Measurements from ENCODE around the gene MMP20. TPM values are rescaled to one million over a fixed set of nuclear protein-coding genes. Genes with fewer than 3 reads are reported as not detected.

Gene MMP20
- total RNA-seq, 1 donor from 2014 or later, result not detected

GRCh38 chr11:102592634-102593581, 32.2 kb downstream of the MMP20 start:
- DNase-seq (ENCODE audit: low read depth, low spot score), result no peak

DNA sequence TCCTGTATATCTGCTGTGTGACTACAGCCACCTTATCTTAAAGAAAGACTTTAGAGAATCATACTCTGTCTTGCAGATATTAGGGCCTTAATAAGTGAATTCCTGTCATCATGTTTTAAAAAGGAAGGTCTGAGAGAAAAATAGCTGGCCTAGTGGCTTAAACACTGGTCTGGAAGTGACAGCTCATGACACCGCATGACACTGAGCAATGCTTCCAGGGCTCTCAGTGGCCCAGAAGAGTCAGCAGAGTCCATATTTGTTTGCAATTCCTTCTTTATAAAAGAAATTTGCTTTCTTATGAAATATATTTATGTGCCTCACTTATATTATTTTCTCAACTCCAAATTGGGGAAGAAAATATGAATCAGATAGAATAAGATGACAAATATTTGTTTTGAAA, 33.0 kb downstream of the MMP20 start:
- DNase-seq (ENCODE audit: low read depth, low spot score), result no peak

GRCh38 chr11:102591160-102591718, 33.9 kb downstream of the MMP20 start:
- DNase-seq (ENCODE audit: low read depth, low spot score), result no peak

GRCh38 chr11:102590276-102591049, 34.7 kb downstream of the MMP20 start:
- DNase-seq (ENCODE audit: low read depth, low spot score), result no peak

DNA sequence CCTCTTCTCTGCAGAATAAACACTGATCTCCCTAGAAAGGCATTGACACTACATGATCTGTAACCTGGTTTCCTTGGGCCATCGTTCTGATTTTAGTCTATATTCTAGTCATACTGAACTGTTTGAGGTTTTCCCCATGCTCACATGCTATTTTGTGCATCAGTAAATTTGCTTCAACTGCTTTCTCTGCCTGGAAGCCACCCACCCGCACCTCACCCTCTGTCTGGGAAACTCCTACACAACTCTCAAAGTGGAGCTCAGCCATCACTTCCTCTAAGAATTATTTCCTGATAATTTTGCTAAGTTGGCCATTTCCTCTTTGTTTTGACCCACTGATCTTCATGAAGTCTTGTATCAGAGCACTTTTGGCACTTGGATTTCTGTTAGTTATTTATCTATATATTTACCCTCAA, 36.1 kb downstream of the MMP20 start:
- no peak for DNase-seq (ENCODE audit: low read depth, low spot score)

GRCh38 chr11:102587722-102588121, 37.4 kb downstream of the MMP20 start:
- no peak for DNase-seq (ENCODE audit: low read depth, low spot score)

- no peak for DNase-seq (ENCODE audit: low read depth, low spot score)
These were observed 41.8 kb downstream of the MMP20 start for GRCh38 chr11:102583141-102583873.

GRCh38 chr11:102582140-102582539, 43.0 kb downstream of the MMP20 start:
- DNase-seq (ENCODE audit: low read depth, low spot score), result no peak

- DNase-seq (ENCODE audit: low read depth, low spot score), result no peak
These were observed 44.1 kb downstream of the MMP20 start for GRCh38 chr11:102581066-102581465.

GRCh38 chr11:102580185-102580951, 44.8 kb downstream of the MMP20 start:
- no peak for DNase-seq (ENCODE audit: low read depth, low spot score)

- DNase-seq (ENCODE audit: low read depth, low spot score), result no peak
These were observed 47.4 kb downstream of the MMP20 start for GRCh38 chr11:102577723-102578122.

DNA sequence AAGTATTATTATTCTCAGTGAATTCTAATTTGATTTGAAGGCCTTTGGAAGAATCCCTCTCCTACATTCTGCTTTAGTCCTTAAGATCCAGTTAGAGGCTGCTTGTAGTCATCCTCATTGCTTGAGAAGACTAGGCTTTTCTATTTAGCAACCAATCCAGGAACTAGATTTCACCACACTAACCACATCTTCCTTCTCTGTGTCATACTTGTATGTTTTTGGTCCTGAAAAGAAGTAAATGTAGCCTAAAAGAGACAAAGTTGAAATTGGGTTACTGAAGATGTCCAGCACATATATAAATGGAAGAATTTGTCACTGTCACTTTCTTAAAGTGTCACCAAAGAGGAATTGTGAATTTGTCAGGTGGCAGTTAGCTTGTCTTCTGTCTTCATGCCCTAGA, 48.0 kb downstream of the MMP20 start:
- no peak for DNase-seq (ENCODE audit: low read depth, low spot score)

GRCh38 chr11:102576350-102576749, 48.8 kb downstream of the MMP20 start:
- no peak for DNase-seq (ENCODE audit: low read depth, low spot score)

DNA sequence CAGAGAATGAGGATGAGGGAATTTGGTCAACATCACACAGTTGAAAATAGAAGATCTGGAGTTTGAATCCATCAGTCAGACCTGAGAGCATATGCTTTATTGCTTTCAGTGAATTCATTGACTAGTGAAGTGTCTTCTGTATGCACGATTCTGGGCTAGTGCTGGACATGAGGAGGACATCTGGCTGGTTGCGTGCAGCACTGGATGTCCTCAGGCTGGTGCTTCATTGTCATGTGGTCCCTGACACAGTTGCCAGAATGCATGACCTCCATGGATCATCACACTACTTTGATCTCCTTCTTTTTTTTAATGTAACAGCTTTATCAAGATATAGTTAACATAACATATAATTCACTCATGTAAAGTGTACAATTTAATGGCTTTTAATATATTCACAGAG, 50.1 kb downstream of the MMP20 start:
- DNase-seq (ENCODE audit: low read depth, low spot score), result no peak

DNA sequence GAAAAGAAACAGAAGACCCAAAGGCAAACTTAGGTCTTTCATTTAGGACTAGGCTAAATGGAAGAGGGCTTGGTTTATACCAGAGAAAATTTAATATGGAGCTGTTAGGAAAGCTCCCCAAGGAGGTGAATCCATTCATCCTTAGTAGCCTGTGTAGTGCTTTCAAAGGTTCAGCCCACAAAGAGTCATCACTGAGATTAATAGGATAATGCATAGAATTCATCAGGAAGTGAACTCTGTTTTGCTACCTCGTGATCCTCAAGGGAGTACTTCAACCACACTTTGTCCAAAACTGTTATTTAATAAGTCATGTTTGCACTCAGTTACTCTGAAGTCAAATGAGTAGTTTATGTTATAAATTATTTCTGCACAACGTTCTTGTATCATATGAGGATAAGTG, 51.3 kb downstream of the MMP20 start:
- DNase-seq (ENCODE audit: low read depth, low spot score), result no peak

GRCh38 chr11:102572554-102573220, 52.4 kb downstream of the MMP20 start:
- DNase-seq (ENCODE audit: low read depth, low spot score), result no peak

GRCh38 chr11:102568851-102569250, 56.3 kb downstream of the MMP20 start:
- DNase-seq (ENCODE audit: low read depth, low spot score), result no peak

- no peak for DNase-seq (ENCODE audit: low read depth, low spot score)
These were observed 59.0 kb downstream of the MMP20 start for GRCh38 chr11:102566112-102566511.

DNA sequence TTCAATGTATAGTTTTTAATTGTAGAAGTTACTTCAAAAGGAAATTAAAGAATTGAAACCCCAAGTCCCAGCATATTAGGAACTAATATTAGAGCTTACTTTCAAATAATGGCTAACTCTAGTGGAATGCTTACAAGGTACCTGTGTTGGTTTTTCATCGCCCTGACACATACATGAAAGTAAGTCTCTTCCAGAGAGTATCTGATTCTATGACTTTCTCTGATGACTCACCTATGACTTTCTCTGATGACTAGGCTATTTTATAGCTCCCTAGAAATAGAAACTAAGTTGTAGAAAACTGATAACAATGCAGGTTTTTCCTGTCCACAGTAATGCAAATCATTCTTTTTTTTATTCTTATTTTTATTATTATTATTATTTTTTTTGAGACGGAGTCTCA, 61.0 kb downstream of the MMP20 start:
- peak; percentile 5 for DNase-seq (ENCODE audit: low read depth, low spot score)

DNA sequence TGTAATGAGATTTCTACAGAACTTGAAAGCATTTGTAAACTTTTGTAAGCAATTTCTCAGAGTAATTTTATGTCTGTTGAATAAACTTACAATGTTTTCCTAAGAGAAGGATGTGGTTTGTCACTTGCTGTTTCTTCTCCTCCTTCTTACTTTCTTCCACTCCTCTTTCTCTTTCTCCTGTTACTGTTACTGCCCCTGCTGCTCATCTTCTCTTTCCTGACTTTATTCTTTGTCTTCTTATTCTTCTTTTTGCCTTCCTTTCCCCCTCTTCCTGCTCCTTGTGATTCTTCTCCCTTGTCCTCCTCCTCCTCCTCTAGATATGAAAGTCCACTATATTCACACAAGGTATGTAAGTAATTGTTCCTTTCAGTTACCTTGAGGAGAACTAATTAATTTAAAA, 63.5 kb downstream of the MMP20 start:
- no peak for DNase-seq (ENCODE audit: low read depth, low spot score)

Data from pulmonary artery endothelial cell (primary cell).